Stimulated activated CD4-positive, alpha-beta T cell treated with anti-CD3 and anti-CD28 coated beads, Interleukin-15, amount 100 ng/mL, for 1 hour (primary cell): ENCODE results near the gene THOC2.
"Not testable (repeated sequence)": the region's sequence is repeated elsewhere in the genome, so short reads cannot be mapped to it uniquely, and the experiment has no call there.

Source experiments
- DNase-seq, 2 donors: peaks; one replicate each; pipeline ENCODE4 v3.0.0-alpha.2; 2020; ENCODE audit warnings: low read depth in 1 of 2, low spot score in 1 of 2

Gene THOC2

GRCh38 chrX:123732670-123733363 is at the start of gene THOC2:
THOC2 (minus strand) TSS chrX:123733052; CDS start chrX:123733022, 30 bp downstream.
- DNase-seq, result peak; percentile 47 to 60

GRCh38 chrX:123781786-123782185 is 48.9 kb upstream of the THOC2 start:
- DNase-seq, result not testable (repeated sequence)

GRCh38 chrX:123779908-123780396 is 47.1 kb upstream of the THOC2 start:
- no peak for DNase-seq

GRCh38 chrX:123773258-123773988 is 40.6 kb upstream of the THOC2 start:
- no peak for DNase-seq

- DNase-seq, result no peak
Observed at GRCh38 chrX:123771449-123772064, 38.7 kb upstream of the THOC2 start.

GRCh38 chrX:123764967-123765871 is 32.4 kb upstream of the THOC2 start:
- peak; percentile 3 to 29 for DNase-seq

- not testable (repeated sequence) for DNase-seq
Observed at GRCh38 chrX:123759849-123760248, 27.0 kb upstream of the THOC2 start.

GRCh38 chrX:123757794-123758193 is 24.9 kb upstream of the THOC2 start:
- DNase-seq, result not testable (repeated sequence)

- no peak for DNase-seq
Observed at GRCh38 chrX:123756320-123756719, 23.5 kb upstream of the THOC2 start.

GRCh38 chrX:123755107-123755506 is 22.3 kb upstream of the THOC2 start:
- DNase-seq, result no peak

- no peak for DNase-seq
Observed at GRCh38 chrX:123753656-123754350, 21.0 kb upstream of the THOC2 start.

GRCh38 chrX:123749643-123750042 is 16.8 kb upstream of the THOC2 start:
- DNase-seq, result no peak

GRCh38 chrX:123745511-123745910 is 12.7 kb upstream of the THOC2 start:
- no peak for DNase-seq

GRCh38 chrX:123743312-123743711 is 10.5 kb upstream of the THOC2 start:
- no peak for DNase-seq

GRCh38 chrX:123742440-123742839 is 9.6 kb upstream of the THOC2 start:
- DNase-seq, result no peak

GRCh38 chrX:123740536-123740935 is 7.7 kb upstream of the THOC2 start:
- no peak for DNase-seq

- no peak for DNase-seq
Observed at GRCh38 chrX:123740006-123740405, 7.2 kb upstream of the THOC2 start.

- DNase-seq, result no peak
Observed at GRCh38 chrX:123739474-123739873, 6.6 kb upstream of the THOC2 start.

- no peak for DNase-seq
Observed at GRCh38 chrX:123738378-123738940, 5.6 kb upstream of the THOC2 start.

- DNase-seq, result no peak
Observed at GRCh38 chrX:123736333-123736921, 3.6 kb upstream of the THOC2 start.
